ENCODE data around the gene PWWP3B.
"Not testable (repeated sequence)": the region's sequence is repeated elsewhere in the genome, so short reads cannot be mapped to it uniquely, and the experiment has no call there.

Gene PWWP3B

DNA sequence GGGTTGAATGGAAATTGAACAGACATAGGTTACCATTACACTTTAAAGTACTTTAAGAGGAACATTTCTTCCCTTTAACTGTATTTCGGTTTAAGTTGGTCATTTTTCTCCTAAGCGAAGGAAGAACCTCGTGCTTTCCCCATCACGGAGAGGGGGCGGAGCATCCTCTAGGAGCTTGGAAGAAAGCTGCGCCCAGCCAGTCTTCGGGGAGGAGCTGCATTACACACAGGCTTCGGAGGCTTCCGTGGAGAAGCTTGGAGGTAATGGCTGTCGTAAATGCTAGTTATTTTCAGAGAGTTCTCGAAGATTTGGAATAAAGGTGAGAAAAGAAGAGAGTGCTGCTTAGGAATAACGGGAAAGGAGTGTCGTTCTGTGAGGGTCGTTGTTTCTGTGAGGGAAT is at the start of gene PWWP3B:
Gene PWWP3B, plus strand, starts transcription at position 199 of the 400 bp plus-strand sequence. CDS start 37,128 bp downstream, outside the sequence.
- no peak for DNase-seq

- no peak for DNase-seq
Observed at GRCh38 chrX:106139048-106139447, 29.1 kb upstream of the PWWP3B start.

DNA sequence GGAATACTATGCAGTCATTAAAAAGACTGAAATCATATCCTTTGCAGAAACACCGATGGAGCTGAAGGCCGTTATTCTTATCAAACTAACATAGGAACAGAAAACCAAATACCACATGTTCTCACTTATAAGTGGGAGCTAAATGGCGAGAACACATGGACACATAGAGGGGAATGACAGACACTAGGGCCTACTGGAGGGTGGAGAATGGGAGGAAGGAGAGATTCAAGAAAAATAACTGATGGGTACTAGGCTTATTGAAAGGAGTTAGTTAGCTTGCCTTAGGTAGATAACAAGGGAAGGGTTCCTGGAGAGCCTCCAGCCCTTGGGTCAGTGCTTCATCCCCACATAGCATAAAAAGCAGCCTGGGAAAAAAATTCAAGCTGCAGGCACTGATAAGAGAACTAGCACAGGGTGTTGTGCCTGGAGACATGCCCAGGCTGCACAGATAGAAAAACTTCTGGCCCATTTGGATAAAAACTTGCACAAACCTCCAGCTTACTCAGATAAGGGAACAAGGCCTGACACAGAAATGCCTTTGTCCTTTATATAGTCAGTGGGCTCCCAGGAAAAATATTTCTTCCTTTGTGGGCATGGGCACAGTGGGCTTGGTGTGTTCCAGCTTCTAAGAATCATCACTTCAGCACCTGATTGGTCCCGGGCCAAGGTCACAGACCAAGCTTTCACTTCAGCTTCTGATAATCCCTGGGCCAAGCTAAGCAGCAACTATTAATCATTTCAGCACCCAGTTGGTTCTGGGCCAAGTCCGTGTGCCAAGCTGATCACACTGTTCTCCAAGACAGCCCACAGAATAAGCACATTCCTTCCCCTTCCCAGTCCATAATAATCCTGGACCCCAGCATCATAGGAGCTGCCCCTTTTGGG is 23.1 kb upstream of the PWWP3B start:
- DNase-seq: no peak

- no peak for DNase-seq
Observed at GRCh38 chrX:106150701-106151100, 17.4 kb upstream of the PWWP3B start.

GRCh38 chrX:106159861-106160282 is 8.2 kb upstream of the PWWP3B start:
- DNase-seq: no peak

DNA sequence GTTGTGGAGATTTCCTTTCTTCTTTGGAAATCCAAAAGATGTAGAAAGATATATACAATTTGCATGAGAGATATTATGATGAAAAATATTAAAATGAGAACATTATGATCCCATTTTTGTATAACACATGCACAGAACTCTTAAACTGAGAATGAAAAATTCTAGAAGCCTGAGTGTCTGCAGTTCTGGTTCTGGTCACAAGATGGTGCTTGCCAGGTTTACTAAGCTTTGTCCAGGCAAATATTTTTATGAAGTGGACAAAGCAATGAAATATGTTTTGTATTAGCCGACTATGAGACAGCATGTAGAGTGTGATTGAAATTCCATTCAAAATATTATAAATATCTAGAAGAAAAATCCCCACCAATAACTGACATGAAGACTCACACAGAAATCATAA is 2.2 kb downstream of the PWWP3B start:
- DNase-seq: no peak

- DNase-seq: no peak
Observed at GRCh38 chrX:106171293-106171820, 3.3 kb downstream of the PWWP3B start.

GRCh38 chrX:106177106-106177981 is 9.2 kb downstream of the PWWP3B start:
- DNase-seq: no peak

- no peak for DNase-seq
Observed at GRCh38 chrX:106177982-106178321, 9.8 kb downstream of the PWWP3B start.

GRCh38 chrX:106178826-106179225 is 10.7 kb downstream of the PWWP3B start:
- no peak for DNase-seq

- not testable (repeated sequence) for DNase-seq
Observed at GRCh38 chrX:106183685-106184084, 15.6 kb downstream of the PWWP3B start.

DNA sequence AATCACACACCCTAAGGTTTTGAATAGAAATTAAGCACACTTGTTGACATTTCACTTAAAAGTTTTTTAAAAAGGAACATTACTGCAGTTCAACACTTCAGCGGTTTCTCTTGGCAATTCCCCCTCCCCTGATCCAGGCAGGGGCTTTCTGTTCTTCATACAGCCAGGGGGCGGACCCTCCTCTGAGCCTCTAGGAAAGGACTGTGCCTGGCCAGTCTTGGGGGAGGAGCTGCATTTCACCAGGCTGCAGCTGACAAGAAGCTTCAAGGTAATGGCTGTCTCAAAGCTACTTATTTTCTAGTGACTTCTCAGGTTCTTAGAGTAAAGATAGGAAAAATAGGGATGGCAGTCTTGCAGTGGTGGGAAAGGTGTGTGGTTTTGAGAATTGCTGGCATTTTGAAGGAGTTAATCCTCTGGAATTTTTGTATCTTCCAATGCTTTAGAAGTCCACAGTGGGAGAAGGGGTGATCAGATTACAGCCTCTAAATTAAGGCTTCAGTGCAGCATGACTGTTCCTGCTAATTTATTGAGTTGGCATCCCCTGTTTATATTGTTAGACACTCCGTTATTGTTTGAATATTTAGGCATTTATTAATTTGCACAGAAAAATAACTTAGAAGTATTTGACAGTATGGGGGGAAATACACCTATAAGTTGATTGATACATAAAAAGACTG is 33.5 kb downstream of the PWWP3B start:
- no peak for DNase-seq

DNA sequence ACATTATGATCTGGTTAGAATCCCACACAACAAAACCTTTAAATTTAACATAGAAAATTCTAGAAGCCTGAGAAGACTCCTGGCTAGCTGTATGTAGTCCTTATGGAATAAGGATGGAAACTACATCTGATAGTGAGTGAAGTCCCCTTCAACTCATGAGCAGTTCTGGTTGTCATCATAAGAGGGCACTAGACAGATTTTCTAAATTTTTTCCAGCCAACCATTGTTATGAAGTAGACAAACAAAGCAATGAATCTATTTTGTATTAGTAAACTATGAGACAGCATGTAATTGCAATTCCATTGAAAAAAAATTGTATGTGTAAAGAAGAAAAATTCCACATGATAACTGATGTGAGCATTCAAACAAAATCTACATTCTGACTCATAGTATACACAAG is 35.2 kb downstream of the PWWP3B start:
- no peak for DNase-seq

- no peak for DNase-seq
Observed at GRCh38 chrX:106208154-106208553, 40.0 kb downstream of the PWWP3B start.
